ENCODE data around the gene EPHA3. TPM values are rescaled to one million over a fixed set of nuclear protein-coding genes. Genes with fewer than 3 reads are reported as not detected.

The EPHA3 gene
- total and polyA plus RNA-seq, 2 donors from 2014 or later = 0.19 to 6.5 TPM

DNA sequence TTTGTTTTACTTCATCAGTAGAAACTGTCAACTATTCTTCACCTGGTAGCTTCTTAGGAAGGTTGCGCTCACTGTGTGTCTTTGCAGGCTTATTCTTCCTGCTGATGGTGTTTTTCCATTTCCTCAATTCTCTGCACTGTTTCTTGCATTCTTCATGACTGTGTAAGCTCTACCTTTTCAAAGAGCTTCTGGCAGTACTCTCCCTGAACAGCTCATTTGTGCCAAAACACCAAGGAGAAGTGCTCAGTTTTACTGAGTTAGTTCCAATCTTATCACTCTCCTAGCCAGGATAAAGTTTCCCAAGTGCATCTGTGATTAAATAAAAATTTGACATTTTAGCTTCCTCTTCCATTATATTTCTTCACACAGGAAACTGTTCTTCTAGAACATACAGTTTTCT is 339.8 kb downstream of the EPHA3 start:
- Histone ChIP-seq H3K9ac (ENCODE audit: low read length in 3 of 3) (no peak overlapping the region), H3K27me3 (ENCODE audit: control insufficient read depth, insufficient read depth, low read length) (no peaks in the 10 kb centered on the region), H3K27ac (ENCODE audit: low read depth in 2 of 2, low read length in 2 of 2) (no peak overlapping the region), H3K4me3 (ENCODE audit: low read length in 3 of 3) (no peak overlapping the region), H3K9me3 (ENCODE audit: control insufficient read depth in 2 of 3, insufficient read depth in 1 of 3, low read length in 3 of 3) (no peaks in the 10 kb centered on the region), H3K4me1 (ENCODE audit: control insufficient read depth in 2 of 3, insufficient read depth in 2 of 3, low read depth in 1 of 3, low read length in 3 of 3) (no peaks in the 10 kb centered on the region), H3K36me3 (ENCODE audit: control insufficient read depth in 2 of 3, insufficient read depth in 3 of 3, low read length in 3 of 3) (no peaks in the 10 kb centered on the region)
- FAIRE-seq (no peak), DNase-seq (no peak)
- intact Hi-C loops (cut with DNase I) = no loop called here
- TF ChIP-seq, protein P1, sequence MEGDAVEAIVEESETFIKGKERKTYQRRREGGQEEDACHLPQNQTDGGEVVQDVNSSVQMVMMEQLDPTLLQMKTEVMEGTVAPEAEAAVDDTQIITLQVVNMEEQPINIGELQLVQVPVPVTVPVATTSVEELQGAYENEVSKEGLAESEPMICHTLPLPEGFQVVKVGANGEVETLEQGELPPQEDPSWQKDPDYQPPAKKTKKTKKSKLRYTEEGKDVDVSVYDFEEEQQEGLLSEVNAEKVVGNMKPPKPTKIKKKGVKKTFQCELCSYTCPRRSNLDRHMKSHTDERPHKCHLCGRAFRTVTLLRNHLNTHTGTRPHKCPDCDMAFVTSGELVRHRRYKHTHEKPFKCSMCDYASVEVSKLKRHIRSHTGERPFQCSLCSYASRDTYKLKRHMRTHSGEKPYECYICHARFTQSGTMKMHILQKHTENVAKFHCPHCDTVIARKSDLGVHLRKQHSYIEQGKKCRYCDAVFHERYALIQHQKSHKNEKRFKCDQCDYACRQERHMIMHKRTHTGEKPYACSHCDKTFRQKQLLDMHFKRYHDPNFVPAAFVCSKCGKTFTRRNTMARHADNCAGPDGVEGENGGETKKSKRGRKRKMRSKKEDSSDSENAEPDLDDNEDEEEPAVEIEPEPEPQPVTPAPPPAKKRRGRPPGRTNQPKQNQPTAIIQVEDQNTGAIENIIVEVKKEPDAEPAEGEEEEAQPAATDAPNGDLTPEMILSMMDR (IDR thresholded peaks at IDR 0.05; ENCODE audit: borderline replicate concordance, extremely low read depth, insufficient read depth) = no peak

DNA sequence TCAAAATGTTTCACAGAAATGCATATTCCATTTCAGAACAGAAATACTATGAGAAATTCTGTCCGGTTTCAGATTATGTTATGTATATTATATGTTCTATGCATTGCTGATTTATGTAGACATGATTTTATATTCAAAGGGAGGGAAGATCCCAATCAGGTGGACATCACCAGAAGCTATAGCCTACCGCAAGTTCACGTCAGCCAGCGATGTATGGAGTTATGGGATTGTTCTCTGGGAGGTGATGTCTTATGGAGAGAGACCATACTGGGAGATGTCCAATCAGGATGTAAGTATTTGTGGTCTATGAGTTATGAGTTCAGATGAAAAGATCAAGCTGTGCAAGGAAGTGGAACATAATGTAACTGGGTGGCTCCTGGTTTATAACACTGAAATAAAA is 341.7 kb downstream of the EPHA3 start:
- no peaks in the 10 kb centered on the region for H3K27me3 ChIP-seq (ENCODE audit: control insufficient read depth, insufficient read depth, low read length)
- intact Hi-C loops (cut with DNase I) = no loop called here
- TF ChIP-seq, protein P1 (IDR thresholded peaks at IDR 0.05; ENCODE audit: borderline replicate concordance, extremely low read depth, insufficient read depth) = no peak
- H3K27ac ChIP-seq (ENCODE audit: low read depth in 2 of 2, low read length in 2 of 2) = no peak overlapping the region
- DNase-seq = no peak
- H3K36me3 ChIP-seq (ENCODE audit: control insufficient read depth in 2 of 3, insufficient read depth in 3 of 3, low read length in 3 of 3) = no peaks in the 10 kb centered on the region
- FAIRE-seq = no peak
- no peak overlapping the region for H3K9ac ChIP-seq (ENCODE audit: low read length in 3 of 3)
- no peaks in the 10 kb centered on the region for H3K4me1 ChIP-seq (ENCODE audit: control insufficient read depth in 2 of 3, insufficient read depth in 2 of 3, low read depth in 1 of 3, low read length in 3 of 3)
- H3K9me3 ChIP-seq (ENCODE audit: control insufficient read depth in 2 of 3, insufficient read depth in 1 of 3, low read length in 3 of 3) = no peaks in the 10 kb centered on the region
- no peak overlapping the region for H3K4me3 ChIP-seq (ENCODE audit: low read length in 3 of 3)

DNA sequence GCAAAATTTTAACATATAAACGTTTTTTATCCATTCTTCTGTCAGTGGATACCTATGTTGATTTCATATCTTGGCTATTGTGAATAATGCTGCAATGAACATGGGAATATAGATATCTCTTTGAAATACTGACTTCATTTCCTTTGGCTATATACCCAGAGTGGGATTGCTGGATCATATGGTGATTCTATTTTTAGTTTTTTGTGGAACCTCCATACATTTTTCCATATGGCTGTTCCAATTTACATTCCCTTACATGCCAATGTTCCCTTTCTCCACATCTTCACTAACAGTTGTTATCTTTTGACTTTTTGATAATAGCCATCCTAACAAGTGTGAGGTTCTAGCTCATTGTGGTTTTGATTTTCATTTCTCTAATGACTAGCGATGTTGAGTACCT is 344.6 kb downstream of the EPHA3 start:
- H3K36me3 ChIP-seq (ENCODE audit: control insufficient read depth in 2 of 3, insufficient read depth in 3 of 3, low read length in 3 of 3) = no peaks in the 10 kb centered on the region
- no peak overlapping the region for H3K9ac ChIP-seq (ENCODE audit: low read length in 3 of 3)
- FAIRE-seq (no peak), DNase-seq (no peak)
- no peaks in the 10 kb centered on the region for H3K9me3 ChIP-seq (ENCODE audit: control insufficient read depth in 2 of 3, insufficient read depth in 1 of 3, low read length in 3 of 3)
- H3K27me3 ChIP-seq (ENCODE audit: control insufficient read depth, insufficient read depth, low read length) = no peaks in the 10 kb centered on the region
- no peaks in the 10 kb centered on the region for H3K4me1 ChIP-seq (ENCODE audit: control insufficient read depth in 2 of 3, insufficient read depth in 2 of 3, low read depth in 1 of 3, low read length in 3 of 3)
- intact Hi-C loops (cut with DNase I) = no loop called here
- H3K27ac ChIP-seq (ENCODE audit: low read depth in 2 of 2, low read length in 2 of 2) = no peak overlapping the region
- TF ChIP-seq, protein P1 (IDR thresholded peaks at IDR 0.05; ENCODE audit: borderline replicate concordance, extremely low read depth, insufficient read depth) = no peak
- no peak overlapping the region for H3K4me3 ChIP-seq (ENCODE audit: low read length in 3 of 3)

DNA sequence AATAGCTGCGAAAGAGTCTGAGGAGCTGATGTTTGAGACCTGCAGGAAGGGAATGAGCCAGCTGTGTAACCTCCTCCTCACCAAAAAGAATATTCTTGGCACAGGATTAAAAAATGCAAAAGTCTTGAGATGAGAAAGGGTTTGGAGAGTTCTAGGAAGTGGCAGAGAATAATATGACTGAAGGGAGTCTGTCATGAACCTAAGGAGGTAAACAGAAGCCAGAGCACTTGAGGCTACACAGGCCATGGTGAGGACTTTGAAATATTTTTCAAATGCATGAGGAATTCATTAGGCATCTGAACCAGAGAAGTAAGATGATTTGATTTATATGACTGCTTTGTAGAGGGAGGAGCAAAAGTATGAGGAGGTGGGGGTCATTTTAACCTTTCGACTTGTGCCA is 347.8 kb downstream of the EPHA3 start:
- H3K27ac ChIP-seq (ENCODE audit: low read depth in 2 of 2, low read length in 2 of 2) = no peak overlapping the region
- H3K36me3 ChIP-seq (ENCODE audit: control insufficient read depth in 2 of 3, insufficient read depth in 3 of 3, low read length in 3 of 3) = no peaks in the 10 kb centered on the region
- FAIRE-seq = no peak
- no peaks in the 10 kb centered on the region for H3K27me3 ChIP-seq (ENCODE audit: control insufficient read depth, insufficient read depth, low read length)
- H3K9ac ChIP-seq (ENCODE audit: low read length in 3 of 3) = no peak overlapping the region
- H3K9me3 ChIP-seq (ENCODE audit: control insufficient read depth in 2 of 3, insufficient read depth in 1 of 3, low read length in 3 of 3) = no peaks in the 10 kb centered on the region
- no peak for DNase-seq
- H3K4me1 ChIP-seq (ENCODE audit: control insufficient read depth in 2 of 3, insufficient read depth in 2 of 3, low read depth in 1 of 3, low read length in 3 of 3) = no peaks in the 10 kb centered on the region
- TF ChIP-seq, protein P1 (IDR thresholded peaks at IDR 0.05; ENCODE audit: borderline replicate concordance, extremely low read depth, insufficient read depth) = no peak
- no peak overlapping the region for H3K4me3 ChIP-seq (ENCODE audit: low read length in 3 of 3)
- intact Hi-C loops (cut with DNase I) = no loop called here

All from kidney (tissue), 14 donors.